ENCODE results near the gene SYDE1.

The SYDE1 gene

DNA sequence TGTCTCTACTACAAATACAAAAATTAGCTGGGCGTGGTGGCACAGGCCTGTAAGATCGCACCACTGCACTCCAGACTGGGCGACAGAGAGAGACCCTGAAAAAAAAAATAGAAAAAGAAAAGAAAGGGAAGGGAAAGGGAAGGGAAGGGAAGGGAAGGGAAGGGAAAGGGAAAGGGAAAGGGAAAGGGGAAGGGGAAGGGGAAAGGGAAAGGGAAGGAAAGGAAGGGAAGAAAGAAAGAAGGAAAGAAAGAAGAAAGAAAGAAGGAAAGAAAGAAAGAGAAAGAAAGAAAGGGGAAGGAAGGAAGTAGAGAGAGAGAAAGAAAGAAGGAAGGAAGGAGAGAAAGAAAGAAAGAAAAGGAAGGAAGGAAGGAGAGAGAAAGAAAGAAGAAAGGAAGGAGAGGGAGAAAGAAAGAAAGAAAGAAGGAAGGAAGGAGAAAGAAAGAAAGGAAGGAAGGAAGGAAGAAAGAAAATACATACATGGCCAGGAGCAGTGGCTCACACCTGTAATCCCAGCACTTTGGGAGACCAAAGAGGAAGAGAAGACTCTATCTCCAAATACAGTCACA lies 8.1 kb upstream of the SYDE1 start:
- no peak for TF ChIP-seq SUZ12 (IDR thresholded peaks at IDR 0.05; ENCODE audit: extremely low read depth, insufficient read depth, insufficient read length)
- no peak for TF ChIP-seq ZNF274 (IDR thresholded peaks at IDR 0.05; ENCODE audit: low read depth, low read length)
- TF ChIP-seq YY1 (IDR thresholded peaks at IDR 0.05; ENCODE audit: insufficient read depth, insufficient read length): no peak
- no peak overlapping the region for H3K4me3 ChIP-seq (ENCODE audit: insufficient read length, low read depth)
- peaks cover 2% of the 10 kb centered on the region for H3K4me1 ChIP-seq (ENCODE audit: insufficient read depth, insufficient read length)
- H3K36me3 ChIP-seq (ENCODE audit: insufficient read depth, insufficient read length, low read length): no peaks in the 10 kb centered on the region
- H3K9ac ChIP-seq (ENCODE audit: insufficient read length, low read depth): no peak overlapping the region
- peaks cover 13% of the 10 kb centered on the region; the same call in 1 of the 2 replicates for H3K9me3 ChIP-seq (ENCODE audit: insufficient read depth, low read length)
- no peaks in the 10 kb centered on the region for H3K27me3 ChIP-seq (ENCODE audit: insufficient read depth, insufficient read length)
- DNase-seq (ENCODE audit: low read depth, low spot score): no peak

GRCh38 chr19:15101479-15102082 lies 5.6 kb upstream of the SYDE1 start:
- Histone ChIP-seq H3K9ac (ENCODE audit: insufficient read length, low read depth) (no peak overlapping the region), H3K36me3 (ENCODE audit: insufficient read depth, insufficient read length, low read length) (no peaks in the 10 kb centered on the region), H3K4me3 (ENCODE audit: insufficient read length, low read depth) (no peak overlapping the region), H3K9me3 (ENCODE audit: insufficient read depth, low read length) (peaks cover 19% of the 10 kb centered on the region; the same call in 1 of the 2 replicates), H3K4me1 (ENCODE audit: insufficient read depth, insufficient read length) (peaks cover 2% of the 10 kb centered on the region), H3K27me3 (ENCODE audit: insufficient read depth, insufficient read length) (no peaks in the 10 kb centered on the region)
- peak; percentile 70 for DNase-seq (ENCODE audit: low read depth, low spot score)
- TF ChIP-seq SUZ12 (IDR thresholded peaks at IDR 0.05; ENCODE audit: extremely low read depth, insufficient read depth, insufficient read length) (no peak), YY1 (IDR thresholded peaks at IDR 0.05; ENCODE audit: insufficient read depth, insufficient read length) (no peak), ZNF274 (IDR thresholded peaks at IDR 0.05; ENCODE audit: low read depth, low read length) (no peak)

DNA sequence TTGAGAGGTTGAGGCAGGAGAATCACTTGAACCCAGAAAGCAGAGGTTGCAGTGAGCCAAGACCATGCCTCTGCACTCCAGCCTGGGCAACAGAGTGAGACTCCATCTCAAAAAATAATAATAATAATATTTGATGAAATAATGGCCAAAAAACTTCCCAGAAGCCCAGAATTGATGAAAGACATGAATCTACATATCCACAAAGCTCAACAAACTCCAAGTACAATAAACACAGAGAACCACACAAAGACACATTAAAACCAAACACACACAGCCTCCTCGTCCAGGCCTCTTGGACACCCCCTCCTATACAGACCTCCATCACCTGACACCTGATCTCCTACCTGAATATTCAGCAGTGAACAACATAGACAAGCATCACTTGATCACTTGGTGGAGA lies 3.2 kb upstream of the SYDE1 start:
- no peaks in the 10 kb centered on the region for H3K27me3 ChIP-seq (ENCODE audit: insufficient read depth, insufficient read length)
- TF ChIP-seq ZNF274 (IDR thresholded peaks at IDR 0.05; ENCODE audit: low read depth, low read length) (no peak), YY1 (IDR thresholded peaks at IDR 0.05; ENCODE audit: insufficient read depth, insufficient read length) (no peak), SUZ12 (IDR thresholded peaks at IDR 0.05; ENCODE audit: extremely low read depth, insufficient read depth, insufficient read length) (no peak)
- H3K9me3 ChIP-seq (ENCODE audit: insufficient read depth, low read length): peaks cover 19% of the 10 kb centered on the region; the same call in 1 of the 2 replicates
- H3K9ac ChIP-seq (ENCODE audit: insufficient read length, low read depth): no peak overlapping the region
- H3K4me3 ChIP-seq (ENCODE audit: insufficient read length, low read depth): no peak overlapping the region
- peaks cover 8% of the 10 kb centered on the region for H3K36me3 ChIP-seq (ENCODE audit: insufficient read depth, insufficient read length, low read length)
- DNase-seq (ENCODE audit: low read depth, low spot score): no peak
- peaks cover 8% of the 10 kb centered on the region for H3K4me1 ChIP-seq (ENCODE audit: insufficient read depth, insufficient read length)

- Histone ChIP-seq H3K4me3 (ENCODE audit: insufficient read length, low read depth) (no peak overlapping the region), H3K36me3 (ENCODE audit: insufficient read depth, insufficient read length, low read length) (peaks cover 12% of the 10 kb centered on the region), H3K4me1 (ENCODE audit: insufficient read depth, insufficient read length) (peaks cover 10% of the 10 kb centered on the region), H3K9ac (ENCODE audit: insufficient read length, low read depth) (no peak overlapping the region), H3K27me3 (ENCODE audit: insufficient read depth, insufficient read length) (no peaks in the 10 kb centered on the region), H3K9me3 (ENCODE audit: insufficient read depth, low read length) (peaks cover 19% of the 10 kb centered on the region; the same call in 1 of the 2 replicates)
- TF ChIP-seq YY1 (IDR thresholded peaks at IDR 0.05; ENCODE audit: insufficient read depth, insufficient read length) (no peak), SUZ12 (IDR thresholded peaks at IDR 0.05; ENCODE audit: extremely low read depth, insufficient read depth, insufficient read length) (no peak), ZNF274 (IDR thresholded peaks at IDR 0.05; ENCODE audit: low read depth, low read length) (no peak)
- DNase-seq (ENCODE audit: low read depth, low spot score): no peak
Observed at GRCh38 chr19:15104411-15104810, 2.8 kb upstream of the SYDE1 start.

GRCh38 chr19:15105044-15105443 lies 2.2 kb upstream of the SYDE1 start:
- H3K9me3 ChIP-seq (ENCODE audit: insufficient read depth, low read length): peaks cover 19% of the 10 kb centered on the region; the same call in 1 of the 2 replicates
- peaks cover 8% of the 10 kb centered on the region for H3K4me1 ChIP-seq (ENCODE audit: insufficient read depth, insufficient read length)
- H3K27me3 ChIP-seq (ENCODE audit: insufficient read depth, insufficient read length): no peaks in the 10 kb centered on the region
- H3K9ac ChIP-seq (ENCODE audit: insufficient read length, low read depth): no peak overlapping the region
- H3K4me3 ChIP-seq (ENCODE audit: insufficient read length, low read depth): no peak overlapping the region
- peaks cover 19% of the 10 kb centered on the region for H3K36me3 ChIP-seq (ENCODE audit: insufficient read depth, insufficient read length, low read length)
- TF ChIP-seq SUZ12 (IDR thresholded peaks at IDR 0.05; ENCODE audit: extremely low read depth, insufficient read depth, insufficient read length) (no peak), ZNF274 (IDR thresholded peaks at IDR 0.05; ENCODE audit: low read depth, low read length) (no peak), YY1 (IDR thresholded peaks at IDR 0.05; ENCODE audit: insufficient read depth, insufficient read length) (no peak)
- no peak for DNase-seq (ENCODE audit: low read depth, low spot score)

GRCh38 chr19:15108145-15108844 lies 1.1 kb downstream of the SYDE1 start:
- Histone ChIP-seq H3K4me3 (ENCODE audit: insufficient read length, low read depth) (peak overlapping the region; percentile 71), H3K9ac (ENCODE audit: insufficient read length, low read depth) (peak overlapping the region; percentile 86), H3K36me3 (ENCODE audit: insufficient read depth, insufficient read length, low read length) (peaks cover 51% of the 10 kb centered on the region), H3K4me1 (ENCODE audit: insufficient read depth, insufficient read length) (peaks cover 8% of the 10 kb centered on the region), H3K27me3 (ENCODE audit: insufficient read depth, insufficient read length) (no peaks in the 10 kb centered on the region), H3K9me3 (ENCODE audit: insufficient read depth, low read length) (peaks cover 14% of the 10 kb centered on the region; the same call in 1 of the 2 replicates)
- DNase-seq (ENCODE audit: low read depth, low spot score): no peak
- TF ChIP-seq YY1 (IDR thresholded peaks at IDR 0.05; ENCODE audit: insufficient read depth, insufficient read length) (no peak), ZNF274 (IDR thresholded peaks at IDR 0.05; ENCODE audit: low read depth, low read length) (no peak)

Measured in NT2/D1 (cell line).